Panc1 (cell line): ENCODE data around the gene NFIC.

ENCODE experiments used
- CTCF ChIP-seq: fragments of 450-650 bp; IDR thresholded peaks from 2 replicates; pipeline ENCODE4 v1.5.1; 2017; ENCODE audit warnings: mild to moderate bottlenecking
- POLR2AphosphoS5 ChIP-seq: IDR thresholded peaks from 2 replicates; pipeline ENCODE4 v1.6.1; 2012; ENCODE audit warnings: mild to moderate bottlenecking, low read depth, low read length, moderate library complexity
- TCF7L2 ChIP-seq: IDR thresholded peaks from 2 replicates; pipeline ENCODE4 v1.6.1; 2011; ENCODE audit warnings: mild to moderate bottlenecking, low read depth, low read length, inconsistent platforms

- TF ChIP-seq CTCF = no peak
- no peak for TF ChIP-seq TCF7L2
- no peak for TF ChIP-seq POLR2AphosphoS5
These were observed 26.1 kb downstream of the NFIC start for GRCh38 chr19:3392480-3392879.
